ENCODE results near the gene HNRNPU. TPM values are rescaled to one million over a fixed set of nuclear protein-coding genes. Genes with fewer than 3 reads are reported as not detected.

HNRNPU gene
- total RNA-seq, 1 donor from 2014 or later: 461 TPM

DNA sequence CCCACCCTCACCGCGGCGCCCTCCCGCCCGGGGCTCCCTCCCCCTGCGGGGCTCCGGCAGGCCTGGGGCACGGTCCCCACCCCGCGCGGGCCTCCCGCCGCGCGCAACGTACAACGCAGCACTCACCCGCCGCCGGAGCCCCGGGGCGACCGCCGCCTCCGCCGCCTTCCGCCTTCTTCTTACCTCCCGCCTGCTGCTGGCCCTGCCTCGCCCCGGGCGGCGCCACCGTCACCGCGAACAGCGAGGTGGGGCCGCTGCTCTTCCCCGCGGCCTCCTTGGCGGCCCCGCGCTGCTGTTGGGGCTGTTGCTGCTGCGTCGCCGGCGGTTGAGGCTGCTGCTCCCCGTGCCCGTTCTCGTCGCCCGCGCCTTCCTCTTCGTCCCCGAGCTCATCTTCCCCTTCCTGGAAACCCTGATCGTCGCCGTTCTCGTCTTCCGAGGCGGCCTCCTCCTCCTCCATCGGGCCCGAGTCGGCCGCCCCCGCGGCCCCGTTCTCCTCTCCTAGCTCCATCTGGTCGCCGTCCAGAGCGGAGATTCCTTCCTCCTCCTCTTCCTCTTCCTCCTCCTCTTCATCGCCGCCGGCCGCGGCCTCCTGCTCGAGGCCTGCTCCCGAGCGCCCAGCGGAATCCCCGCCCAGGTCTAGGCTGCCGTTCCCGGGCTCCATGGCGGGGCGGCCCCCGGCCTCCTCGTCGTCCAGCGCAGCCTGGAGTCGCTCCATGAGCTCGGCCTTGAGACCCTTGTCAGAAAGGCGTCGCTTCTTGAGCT is 671 bp downstream of the HNRNPU start:
- intact Hi-C loops (cut with micrococcal nuclease): loop anchor here (1.0 to 5.0 kb wide), 7 partner anchors 28 to 1704 kb away; partner anchors contain the start of genes CNST, COX20 and TFB2M

DNA sequence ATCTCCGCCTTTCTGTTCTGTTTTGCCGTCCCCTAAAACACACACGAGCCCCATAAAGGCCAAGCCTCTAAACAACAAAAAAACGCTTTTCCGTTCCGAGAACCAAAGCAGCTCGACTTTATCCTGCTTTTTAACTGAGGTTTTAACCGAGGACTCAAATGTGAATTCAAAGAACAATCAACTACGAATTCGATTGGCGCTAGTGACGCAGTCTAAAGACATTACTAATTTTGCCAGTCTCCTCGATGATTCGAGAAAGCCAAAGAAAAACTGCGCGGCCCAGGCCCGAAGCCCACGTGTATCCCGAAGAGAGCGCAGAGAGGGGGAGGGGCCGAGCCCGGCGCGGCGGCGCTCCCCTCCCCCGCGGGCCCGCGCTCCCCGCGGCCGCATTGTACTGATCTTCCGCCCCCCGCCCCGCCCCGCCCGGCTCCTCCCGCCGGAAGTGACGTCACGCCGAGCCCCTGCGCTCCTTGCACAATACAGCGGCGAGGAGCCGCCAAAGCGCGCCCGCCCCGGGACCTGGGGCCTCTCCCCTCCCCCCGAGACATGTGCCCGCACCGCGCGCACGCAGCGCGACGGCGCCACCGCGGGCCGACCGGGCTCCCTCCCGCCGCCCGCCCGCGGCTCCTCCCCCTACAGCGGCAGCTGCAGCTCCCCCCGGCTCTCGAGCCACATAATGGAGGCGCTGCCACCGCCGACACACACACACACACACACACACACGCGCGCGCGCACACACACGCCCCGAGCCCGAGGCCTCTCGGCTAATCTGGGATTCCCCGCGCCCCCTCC is 1.4 kb downstream of the HNRNPU start:
- intact Hi-C loops (cut with micrococcal nuclease): loop anchor here (1.0 to 5.0 kb wide), 4 partner anchors 9 to 1704 kb away; partner anchors contain the start of genes CNST and TFB2M

DNA sequence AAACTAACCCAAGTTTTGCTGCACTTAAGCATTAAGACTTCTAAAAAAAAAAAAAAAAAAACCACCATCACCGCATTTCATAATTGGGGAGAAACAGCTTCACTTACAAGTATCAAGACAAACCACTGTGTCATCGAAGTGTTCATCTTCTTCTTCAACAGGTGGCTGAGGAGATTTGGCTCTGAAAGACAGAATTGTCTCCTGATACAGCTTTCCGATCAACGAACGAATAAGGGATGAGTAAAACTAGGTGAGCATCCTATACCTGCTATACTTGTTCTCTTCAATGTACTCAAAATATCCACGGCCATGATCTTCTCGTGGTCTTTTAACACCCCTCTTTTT is 2.0 kb downstream of the HNRNPU start:
- intact Hi-C loops (cut with micrococcal nuclease): loop anchor here (1.0 to 5.0 kb wide), 3 partner anchors 8 to 1705 kb away; partner anchors contain the start of genes CNST and TFB2M

DNA sequence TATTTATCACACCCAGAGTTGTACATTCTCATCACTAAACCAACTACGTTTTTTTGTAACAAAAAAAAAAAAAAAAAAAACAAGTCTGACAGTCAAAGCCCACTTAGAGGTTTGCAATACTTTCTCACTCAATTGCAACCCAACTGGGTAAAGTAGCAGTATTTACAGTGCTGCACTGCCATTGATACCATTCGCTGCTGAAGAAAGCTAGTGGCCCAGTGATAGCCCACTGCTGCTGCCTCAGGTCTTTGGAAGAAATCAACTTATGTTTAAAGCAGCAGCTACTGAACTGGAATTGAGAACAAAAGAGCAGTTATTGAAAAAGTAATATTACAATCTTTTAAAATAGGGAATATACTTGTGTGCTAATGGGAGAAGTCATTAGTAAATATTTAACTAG is 2.7 kb downstream of the HNRNPU start:
- intact Hi-C loops (cut with micrococcal nuclease): loop anchor here (1.0 to 5.0 kb wide), 4 partner anchors 7 to 1706 kb away; partner anchors contain the start of genes CNST and TFB2M

DNA sequence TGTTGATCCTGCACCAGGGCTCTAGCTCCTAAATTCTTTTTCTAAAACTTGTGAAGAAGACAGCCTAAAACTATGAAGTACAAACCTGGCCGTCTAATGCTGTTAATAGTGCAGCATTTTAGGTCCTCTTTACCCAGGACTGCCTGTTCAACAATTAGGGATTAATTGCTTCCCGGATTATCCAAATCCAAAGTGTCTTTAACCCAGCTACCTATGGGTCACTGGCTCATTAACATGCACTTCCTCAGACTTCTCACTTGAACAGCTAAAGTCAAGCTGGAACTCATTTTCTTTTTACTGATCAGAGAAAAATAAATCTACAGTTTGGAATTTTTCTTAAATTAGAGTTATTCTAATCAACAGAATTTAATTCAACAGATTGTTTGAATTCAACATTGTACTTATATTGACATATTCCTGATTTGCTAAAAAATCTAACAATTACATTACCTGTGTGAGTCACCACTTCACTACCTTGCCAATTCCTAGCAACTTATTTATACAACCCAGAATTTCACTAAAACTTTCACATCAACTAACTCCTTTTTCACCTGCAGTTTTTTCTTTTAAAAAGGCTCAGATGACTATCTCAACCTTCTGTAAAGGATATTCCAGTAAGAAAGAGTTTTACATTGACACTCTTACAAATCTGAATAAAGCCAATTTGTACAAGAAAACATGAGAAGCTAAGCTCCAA is 3.3 kb downstream of the HNRNPU start:
- intact Hi-C loops (cut with micrococcal nuclease): loop anchor here (2.0 to 5.0 kb wide), 3 partner anchors 56 to 1706 kb away; partner anchors contain the start of genes CNST and TFB2M

DNA sequence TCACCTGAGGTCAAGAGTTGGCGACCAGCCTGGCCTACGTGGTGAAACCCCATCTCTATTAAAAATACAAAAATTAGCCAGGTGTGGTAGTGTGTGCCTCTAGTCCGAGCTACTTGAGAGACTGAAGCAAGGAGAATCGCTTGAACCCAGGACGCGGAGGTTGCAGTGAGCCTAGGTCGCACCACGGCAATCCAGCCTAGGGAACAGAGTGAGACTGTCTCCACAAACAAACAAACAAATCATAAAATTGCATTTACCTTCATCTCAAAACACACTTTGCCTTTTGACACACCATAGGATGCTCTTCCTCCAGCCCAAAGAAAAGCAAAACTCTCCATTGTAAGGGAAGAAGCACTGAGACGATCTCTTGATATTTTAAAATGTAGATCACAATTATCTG is 4.3 kb downstream of the HNRNPU start:
- intact Hi-C loops (cut with micrococcal nuclease): loop anchor here (2.0 to 5.0 kb wide), 3 partner anchors 57 to 1707 kb away; partner anchors contain the start of genes CNST and TFB2M

DNA sequence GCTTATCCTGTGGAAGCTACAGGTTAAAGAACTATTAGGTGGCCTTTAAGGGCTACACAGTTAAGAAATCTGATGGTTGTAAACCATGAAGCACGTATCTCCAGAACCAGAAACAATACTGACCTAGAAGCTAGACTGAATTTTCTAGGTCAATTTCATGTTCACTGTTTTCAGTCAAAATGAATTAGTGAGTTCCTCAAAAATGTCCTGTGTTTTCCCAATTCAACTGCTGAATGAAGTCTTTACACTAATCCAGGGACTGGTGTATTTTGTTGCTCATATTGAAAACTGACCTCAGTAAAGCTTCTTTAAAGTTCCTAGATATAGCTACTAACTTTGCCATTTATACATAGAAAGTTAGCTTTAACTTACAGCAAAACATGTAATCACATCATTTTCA is 6.0 kb downstream of the HNRNPU start:
- intact Hi-C loops (cut with micrococcal nuclease): no loop called here

DNA sequence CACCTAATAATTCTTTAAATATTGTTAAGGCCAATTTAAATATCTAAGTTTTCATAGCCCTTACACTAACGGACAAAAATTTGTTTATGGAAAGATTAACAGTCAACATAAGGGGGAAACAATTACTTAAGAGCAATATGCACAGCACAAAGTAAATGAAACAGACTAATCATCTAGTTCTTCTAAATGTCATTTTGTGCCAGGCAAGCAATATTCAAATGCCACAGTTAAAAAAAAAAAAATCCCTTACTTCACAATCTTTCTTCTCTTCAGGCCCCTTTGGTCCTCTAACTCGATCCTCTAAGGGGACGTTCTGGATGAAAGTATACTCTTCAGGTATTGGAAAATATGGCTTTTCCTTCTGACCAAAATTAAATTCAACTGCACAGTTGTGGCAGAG is 6.6 kb downstream of the HNRNPU start:
- intact Hi-C loops (cut with micrococcal nuclease): no loop called here

DNA sequence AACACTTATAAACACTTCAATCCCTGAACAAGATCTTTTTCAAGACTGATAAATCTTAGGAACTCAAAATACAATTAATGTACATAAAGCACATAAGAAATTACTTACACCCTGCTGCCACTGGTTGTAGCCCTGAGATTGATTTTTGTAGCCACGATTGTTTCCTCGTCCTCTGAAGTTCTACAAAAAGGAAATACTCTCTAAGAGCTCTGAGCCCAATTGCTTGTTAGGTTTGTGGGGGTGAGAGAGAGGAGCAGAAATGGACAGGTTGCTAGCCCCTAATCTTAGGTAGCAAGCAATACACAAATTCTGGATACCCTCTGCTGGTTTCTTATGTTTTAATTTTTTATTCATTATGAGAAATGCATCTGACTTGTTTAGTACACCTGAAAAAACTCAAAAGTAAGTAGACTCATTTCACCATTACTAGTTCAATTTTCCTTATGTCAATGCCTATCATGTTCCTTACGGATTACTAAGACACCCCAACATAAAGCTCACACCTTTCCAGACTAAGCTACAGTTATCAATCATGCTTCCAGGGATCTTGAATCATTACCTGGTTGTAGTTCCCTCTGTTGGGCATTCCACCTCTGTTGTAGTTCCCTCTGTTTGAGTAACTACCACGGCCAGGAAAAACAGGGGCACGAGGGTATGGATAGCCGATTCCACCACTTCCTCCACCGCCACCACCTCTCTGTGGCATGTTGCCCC is 9.3 kb downstream of the HNRNPU start:
- intact Hi-C loops (cut with micrococcal nuclease): loop anchor here (1.0 kb wide), 2 partner anchors 7 to 11 kb away; no protein-coding TSS in a partner anchor

DNA sequence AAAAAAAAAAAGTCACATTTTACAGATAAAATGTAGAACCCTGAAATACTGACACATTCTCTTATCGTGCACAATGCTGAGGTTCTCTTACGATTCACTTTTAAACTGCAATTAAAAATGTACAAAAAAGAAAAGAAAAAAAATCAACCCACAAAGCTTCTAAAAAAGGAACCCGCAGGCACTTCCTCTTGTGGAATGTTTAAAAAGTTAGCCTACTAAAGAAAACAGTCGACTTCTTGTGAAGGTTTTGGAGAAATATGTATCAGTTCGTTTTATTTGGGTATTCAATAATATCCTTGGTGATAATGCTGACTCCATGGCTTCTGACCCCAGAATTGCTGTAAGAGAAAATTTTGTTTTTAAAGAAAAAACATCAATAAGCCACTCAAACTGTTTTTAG is 10.2 kb downstream of the HNRNPU start:
- intact Hi-C loops (cut with micrococcal nuclease): loop anchor here (1.0 kb wide), 1 partner anchor 8 kb away; no protein-coding TSS in a partner anchor

DNA sequence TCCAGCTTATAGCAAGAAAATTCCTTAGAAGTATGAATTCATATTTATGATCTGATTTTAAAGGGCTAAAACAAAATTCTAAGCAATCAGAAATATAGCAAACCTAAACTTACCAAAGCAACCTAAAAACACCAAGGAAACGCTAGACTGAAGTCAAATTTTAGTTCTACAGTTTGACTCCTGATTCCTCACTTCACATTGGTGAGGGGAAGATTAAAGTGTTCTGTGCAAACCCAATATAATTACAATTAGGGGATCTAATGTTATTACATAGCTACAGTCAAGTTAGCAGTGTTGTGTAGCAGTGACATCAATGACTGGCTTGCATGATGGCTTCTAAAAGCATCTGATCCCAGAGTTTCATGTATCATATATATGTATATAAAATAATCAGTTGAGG is 11.6 kb downstream of the HNRNPU start:
- intact Hi-C loops (cut with micrococcal nuclease): no loop called here

DNA sequence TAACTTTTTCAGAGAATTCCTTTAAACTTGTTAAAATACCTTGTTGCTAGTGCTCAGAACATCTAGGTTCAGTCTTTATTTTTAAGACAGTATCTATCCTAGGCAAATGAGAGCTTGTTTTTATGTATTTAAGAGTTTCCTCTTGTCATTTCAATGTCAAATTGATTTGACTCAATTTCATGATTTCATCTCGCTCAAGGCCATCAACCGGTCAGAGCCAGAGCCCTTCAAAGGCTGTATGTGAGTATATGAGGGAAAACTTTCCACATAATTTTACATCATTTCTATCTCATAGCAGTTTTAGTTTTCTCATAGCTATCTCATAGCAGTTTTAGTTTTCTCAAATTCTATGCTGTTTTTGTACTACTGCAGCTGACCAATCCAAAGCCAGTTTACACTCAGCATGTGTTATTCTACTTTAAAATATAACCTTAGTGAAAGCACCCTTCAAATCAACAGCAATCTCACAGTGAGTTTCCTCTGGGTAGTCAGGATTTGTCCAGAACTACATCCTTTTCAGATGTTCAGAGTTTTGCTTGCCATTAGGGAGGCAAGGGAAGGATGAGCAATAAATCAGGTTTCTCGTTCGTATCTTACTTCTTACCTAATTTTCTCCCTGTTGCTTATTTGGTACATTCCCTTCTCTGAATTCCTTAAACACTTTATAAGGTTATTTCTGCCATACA is 12.7 kb downstream of the HNRNPU start:
- intact Hi-C loops (cut with micrococcal nuclease): no loop called here

DNA sequence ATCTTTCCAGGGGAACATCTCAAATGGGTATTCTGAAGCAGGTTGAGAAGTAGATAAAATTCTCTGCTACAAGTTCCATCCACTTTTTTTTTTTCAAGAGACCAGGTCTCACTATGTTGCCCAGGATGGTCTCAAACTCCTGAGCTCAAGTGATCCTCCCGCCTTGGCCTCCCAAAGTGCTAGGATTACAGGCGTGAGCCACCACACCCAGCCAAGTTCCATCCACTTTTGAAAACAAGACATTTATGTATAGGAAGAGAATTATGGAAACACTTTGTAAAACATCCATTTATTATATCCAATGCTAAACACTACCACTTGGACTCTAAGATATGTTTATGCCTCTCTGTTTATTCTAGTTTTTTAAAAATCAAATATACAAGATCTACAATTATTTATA is 13.4 kb downstream of the HNRNPU start:
- intact Hi-C loops (cut with micrococcal nuclease): no loop called here

DNA sequence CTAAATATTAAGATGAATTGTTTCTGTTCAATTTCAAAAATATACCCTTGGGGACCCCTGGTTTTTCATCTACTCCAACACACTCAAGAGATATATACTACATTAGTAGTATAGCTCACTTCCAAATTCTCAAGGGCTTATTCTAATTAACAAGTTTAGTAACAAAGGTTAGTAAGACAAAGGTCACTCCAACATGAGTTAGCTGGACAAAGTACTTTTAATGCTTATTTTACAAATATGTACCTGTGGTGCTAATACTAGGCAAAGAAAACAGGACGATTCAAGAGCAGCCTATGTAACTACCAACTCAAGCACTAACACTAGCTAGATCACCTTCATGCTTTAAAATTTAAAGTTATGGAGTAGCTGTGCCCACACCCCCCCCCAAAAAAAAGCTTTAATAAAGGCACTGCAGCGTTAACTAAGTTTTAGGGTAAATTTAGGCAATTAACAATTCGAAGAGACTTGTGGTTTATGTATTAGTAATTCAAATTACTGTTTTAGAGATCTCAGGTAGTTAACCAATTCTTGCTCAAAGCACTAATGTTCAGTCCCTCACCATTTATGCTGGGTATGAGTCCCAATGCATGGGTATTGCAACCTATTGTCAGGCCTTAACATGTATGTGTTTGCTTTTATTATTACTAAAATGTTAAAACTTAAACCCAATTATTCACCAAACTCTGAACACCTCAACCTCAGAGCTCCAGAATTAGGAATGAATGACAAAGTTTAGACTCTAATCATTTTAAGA is 14.1 kb downstream of the HNRNPU start:
- intact Hi-C loops (cut with micrococcal nuclease): no loop called here

DNA sequence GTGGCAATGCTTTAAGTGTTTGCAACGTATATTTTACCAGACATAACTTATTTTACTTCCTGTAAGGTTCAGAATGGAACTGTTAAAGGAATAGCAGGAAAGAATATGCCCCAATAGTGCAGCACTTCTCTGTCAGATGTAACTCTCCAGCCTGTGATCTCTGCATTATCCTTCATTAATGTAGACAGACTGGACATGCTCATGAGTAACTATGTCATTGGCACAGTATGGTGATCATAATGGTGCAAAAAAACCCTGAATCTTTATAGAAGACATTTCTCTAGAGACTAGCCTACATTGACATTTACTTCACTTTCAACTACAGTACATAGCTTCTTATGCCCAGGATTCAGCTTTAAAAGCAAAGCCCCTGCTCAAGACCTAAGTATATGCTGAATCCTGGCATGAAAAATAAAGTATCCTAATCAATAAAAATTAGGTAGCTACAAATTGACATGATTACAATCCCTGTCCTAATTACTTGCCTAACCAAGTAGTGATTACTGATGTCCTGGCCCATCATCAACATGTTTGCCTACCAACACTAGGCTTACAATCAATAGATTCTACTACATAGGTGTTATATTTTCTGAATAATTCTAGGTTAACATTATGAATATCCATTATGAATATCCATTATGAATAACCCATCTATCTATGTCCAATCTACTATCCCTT is 15.0 kb downstream of the HNRNPU start:
- intact Hi-C loops (cut with micrococcal nuclease): no loop called here

DNA sequence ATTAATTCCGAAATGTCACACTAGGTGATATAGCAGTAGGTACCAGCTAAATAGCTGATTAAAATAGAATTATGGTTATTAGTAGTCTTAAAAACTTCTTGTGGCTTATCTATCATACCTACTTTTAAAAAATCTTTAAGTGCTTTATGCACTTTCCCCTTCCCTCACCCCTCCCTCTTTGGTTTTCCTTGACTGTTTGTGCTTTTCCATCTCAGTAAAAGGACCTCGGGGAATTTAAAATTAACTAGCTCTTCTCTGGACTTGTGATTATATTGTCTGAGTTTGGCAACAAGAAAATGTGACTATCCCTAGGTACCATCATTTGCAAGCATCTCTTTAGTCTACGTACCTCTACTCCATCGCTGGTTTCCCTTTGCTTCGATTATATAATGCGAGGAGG is 17.7 kb downstream of the HNRNPU start:
- intact Hi-C loops (cut with micrococcal nuclease): loop anchor here (1.0 kb wide), 1 partner anchor 10 kb away; no protein-coding TSS in a partner anchor

DNA sequence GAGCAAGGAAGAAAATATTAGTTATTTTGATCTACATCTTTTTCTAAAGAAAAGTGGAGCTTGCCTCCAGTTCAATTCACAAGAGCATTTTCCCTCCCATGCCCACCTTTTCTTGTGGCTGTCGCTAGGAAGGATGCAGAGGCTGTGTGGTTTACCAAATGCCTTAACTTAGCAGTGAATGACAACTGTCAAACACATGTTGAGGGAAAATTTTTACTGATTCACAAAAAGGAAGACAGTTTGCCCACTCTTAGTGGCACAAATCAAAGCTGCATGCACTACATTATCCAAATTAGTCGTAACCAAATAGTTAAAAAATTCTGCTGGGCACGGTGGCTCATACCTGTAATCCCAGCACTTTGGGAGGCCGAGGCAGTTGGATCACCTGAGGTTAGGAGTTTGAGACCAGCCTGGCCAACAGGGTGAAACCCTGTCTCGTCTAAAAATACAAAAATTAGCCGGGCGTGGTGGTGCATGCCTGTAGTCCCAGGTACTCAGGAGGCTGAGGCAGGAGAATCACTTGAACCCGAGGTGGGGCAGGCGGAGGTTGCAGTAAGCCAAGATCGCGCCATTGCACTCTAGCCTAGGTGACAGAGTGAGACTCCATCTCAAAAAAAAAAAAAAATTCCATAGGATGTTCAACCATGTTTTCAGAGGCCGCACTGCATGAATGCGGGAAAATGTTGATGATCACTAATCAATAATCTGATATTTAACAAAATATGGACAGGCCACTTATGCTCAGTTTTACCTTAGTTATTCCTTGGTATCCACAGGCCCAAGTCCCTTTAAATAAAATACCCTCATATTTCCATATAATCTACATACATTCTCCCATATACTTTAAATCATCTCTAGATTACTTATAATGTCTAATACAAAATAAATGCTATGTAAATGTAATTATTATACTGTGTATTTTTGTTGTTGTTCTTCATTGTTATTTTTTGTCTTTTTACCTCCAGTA is 19.9 kb downstream of the HNRNPU start:
- intact Hi-C loops (cut with micrococcal nuclease): loop anchor here (1.0 kb wide), 1 partner anchor 11 kb away; no protein-coding TSS in a partner anchor

All from T-helper 2 cell treated with Interferon-gamma antibody and Interleukin-4, amounts not matched to agents 100 ng/mL and 5 ng/mL, for 36 hours (primary cell).